Gastrocnemius medialis (tissue), 4 donors: ENCODE data around the gene USP53.

Experiments used
- CTCF ChIP-seq, 5 experiments: fragments of 450-650 bp in 3 of 5; fragments of 200-600 bp in 2 of 5; sonication (generic) in 2 of 5; IDR thresholded peaks in 4 of 5; conservative IDR thresholded peaks in 1 of 5; 1 replicate in 4 of 5; 2 replicates in 1 of 5; pipeline ENCODE4 v1.5.1; 2016 to 2019; ENCODE audit warnings: antibody characterized with exemption in 5 of 5, mild to moderate bottlenecking in 3 of 5, moderate library complexity in 3 of 5
- POLR2A ChIP-seq, 2 donors: fragments of 450-650 bp; IDR thresholded peaks; one replicate each; pipeline ENCODE4 v1.6.1; 2017; ENCODE audit warnings: antibody characterized with exemption in 2 of 2, mild to moderate bottlenecking in 2 of 2, moderate library complexity in 2 of 2

GRCh38 chr4:119261986-119262385, 49.5 kb downstream of the USP53 start:
- TF ChIP-seq POLR2A (IDR thresholded peaks at IDR 0.05) (no peak), CTCF (IDR thresholded peaks at IDR 0.05 in 4 of 5, conservative IDR thresholded peaks at IDR 0.05 in 1 of 5) (no peak)
